BE2C (cell line): ENCODE measurements around the gene IGSF9.
"Not testable (repeated sequence)": the region's sequence is repeated elsewhere in the genome, so short reads cannot be mapped to it uniquely, and the experiment has no call there.

Experiments
- DNase-seq: peaks from one replicate; pipeline ENCODE4 v3.0.0-alpha.2; 2020
- H3K27me3 ChIP-seq: fragments of 250-450 bp; sonication (Bioruptor Pico); 2 replicates; pipeline ENCODE4 v1.5.1; 2020; ENCODE audit warnings: mild to moderate bottlenecking
- H3K36me3 ChIP-seq: fragments of 250-450 bp; sonication (Bioruptor Pico); 2 replicates; pipeline ENCODE4 v1.5.1; 2020; ENCODE audit warnings: mild to moderate bottlenecking
- H3K4me1 ChIP-seq: fragments of 250-450 bp; sonication (Bioruptor Pico); 2 replicates; pipeline ENCODE4 v1.5.1; 2020
- H3K4me3 ChIP-seq: 2 replicates; pipeline ENCODE4 v1.5.1; 2011; ENCODE audit warnings: low read depth, low read length
- H3K9me3 ChIP-seq: fragments of 250-450 bp; sonication (Bioruptor Pico); 2 replicates; pipeline ENCODE4 v1.5.1; 2020
- CTCF ChIP-seq: IDR thresholded peaks from 2 replicates; pipeline ENCODE4 v1.5.1; 2012; ENCODE audit warnings: mild to moderate bottlenecking, low read depth, low read length

IGSF9 gene

GRCh38 chr1:159906960-159907359, 38.5 kb downstream of the IGSF9 start:
- no peaks in the 10 kb centered on the region for H3K27me3 ChIP-seq
- DNase-seq: no peak
- peaks cover 23% of the 10 kb centered on the region for H3K4me1 ChIP-seq

GRCh38 chr1:159904036-159904435, 41.4 kb downstream of the IGSF9 start:
- H3K9me3 ChIP-seq, H3K4me3 ChIP-seq: not testable (repeated sequence)

More at GRCh38 chr1:159906960-159907359, 38.5 kb downstream of the IGSF9 start:
- H3K9me3 ChIP-seq: no peaks in the 10 kb centered on the region
- no peak for TF ChIP-seq CTCF
- no peaks in the 10 kb centered on the region for H3K36me3 ChIP-seq
- H3K4me3 ChIP-seq: no peak overlapping the region

GRCh38 chr1:159902541-159902940, 42.9 kb downstream of the IGSF9 start:
- no peak for DNase-seq
- TF ChIP-seq CTCF: no peak
- Histone ChIP-seq H3K4me1 (peaks cover 7% of the 10 kb centered on the region; the same call in 1 of the 2 replicates), H3K9me3 (no peaks in the 10 kb centered on the region), H3K36me3 (no peaks in the 10 kb centered on the region), H3K27me3 (no peaks in the 10 kb centered on the region), H3K4me3 (no peak overlapping the region)

More at GRCh38 chr1:159904036-159904435, 41.4 kb downstream of the IGSF9 start:
- not testable (repeated sequence) for DNase-seq, H3K36me3 ChIP-seq, H3K27me3 ChIP-seq, H3K4me1 ChIP-seq

GRCh38 chr1:159900755-159901360, 44.6 kb downstream of the IGSF9 start:
- no peak for DNase-seq
- Histone ChIP-seq H3K9me3 (no peaks in the 10 kb centered on the region), H3K4me1 (peaks cover 7% of the 10 kb centered on the region; the same call in 1 of the 2 replicates), H3K36me3 (no peaks in the 10 kb centered on the region), H3K27me3 (no peaks in the 10 kb centered on the region), H3K4me3 (no peak overlapping the region)
- no peak for TF ChIP-seq CTCF

GRCh38 chr1:159900086-159900680, 45.2 kb downstream of the IGSF9 start, which contains the start of gene CFAP45:
TSS of gene CFAP45 (minus strand) at chr1:159900165. CDS start at chr1:159900098, 67 bp downstream.
- no peak for TF ChIP-seq CTCF
- peaks cover 7% of the 10 kb centered on the region; the same call in 1 of the 2 replicates for H3K4me1 ChIP-seq
- DNase-seq: peak; percentile 94
- H3K27me3 ChIP-seq: no peaks in the 10 kb centered on the region
- no peaks in the 10 kb centered on the region for H3K9me3 ChIP-seq
- H3K36me3 ChIP-seq: no peaks in the 10 kb centered on the region
- H3K4me3 ChIP-seq: peak within 1 kb of the TSS; percentile 38

GRCh38 chr1:159899634-159900033, 45.8 kb downstream of the IGSF9 start:
- not testable (repeated sequence) for DNase-seq, H3K27me3 ChIP-seq, H3K4me3 ChIP-seq, H3K4me1 ChIP-seq, H3K36me3 ChIP-seq, H3K9me3 ChIP-seq

- Histone ChIP-seq H3K4me3 (no peak overlapping the region), H3K27me3 (no peaks in the 10 kb centered on the region), H3K36me3 (no peaks in the 10 kb centered on the region), H3K9me3 (no peaks in the 10 kb centered on the region), H3K4me1 (peaks cover 7% of the 10 kb centered on the region; the same call in 1 of the 2 replicates)
- DNase-seq: no peak
- no peak for TF ChIP-seq CTCF
Observed at GRCh38 chr1:159898527-159898926, 46.9 kb downstream of the IGSF9 start.
